A549 (cell line): Measurements from ENCODE around the gene DLGAP1.

Experiments used
- HDAC2 ChIP-seq: fragments of 200-600 bp; sonication (generic); IDR thresholded peaks from 2 replicates; pipeline ENCODE4 v1.6.1; 2016
- MYC ChIP-seq: IDR thresholded peaks from 2 replicates; pipeline ENCODE4 v1.6.1; 2012; ENCODE audit warnings: mild to moderate bottlenecking, inconsistent platforms, low read length, improper control_type of control experiment, borderline replicate concordance
- POLR2A ChIP-seq: IDR thresholded peaks from 2 replicates; pipeline ENCODE4 v1.6.1; 2012; ENCODE audit warnings: mild to moderate bottlenecking, low read length
- RNF2 ChIP-seq: fragments of 200-600 bp; sonication (generic); IDR thresholded peaks from 2 replicates; pipeline ENCODE4 v1.6.1; 2016; ENCODE audit warnings: low read depth, mild to moderate bottlenecking, antibody characterized with exemption, moderate library complexity, borderline replicate concordance
- SREBF2 ChIP-seq: fragments of 450-650 bp; IDR thresholded peaks from 2 replicates; pipeline ENCODE4 v1.6.1; 2014; ENCODE audit warnings: mild to moderate bottlenecking, moderate library complexity
- TF ChIP-seq, protein P1 (sequence below): fragments of >200 bp; sonication (Bioruptor Twin); formaldehyde crosslinking; IDR thresholded peaks from 3 replicates; pipeline ENCODE4 v1.5.1; 2016

GRCh38 chr18:3874125-3874524 lies 581.0 kb downstream of the DLGAP1 start:
- TF ChIP-seq SREBF2 (no peak), POLR2A (no peak), RNF2 (no peak), HDAC2 (no peak), MYC (no peak)
- TF ChIP-seq, protein P1, sequence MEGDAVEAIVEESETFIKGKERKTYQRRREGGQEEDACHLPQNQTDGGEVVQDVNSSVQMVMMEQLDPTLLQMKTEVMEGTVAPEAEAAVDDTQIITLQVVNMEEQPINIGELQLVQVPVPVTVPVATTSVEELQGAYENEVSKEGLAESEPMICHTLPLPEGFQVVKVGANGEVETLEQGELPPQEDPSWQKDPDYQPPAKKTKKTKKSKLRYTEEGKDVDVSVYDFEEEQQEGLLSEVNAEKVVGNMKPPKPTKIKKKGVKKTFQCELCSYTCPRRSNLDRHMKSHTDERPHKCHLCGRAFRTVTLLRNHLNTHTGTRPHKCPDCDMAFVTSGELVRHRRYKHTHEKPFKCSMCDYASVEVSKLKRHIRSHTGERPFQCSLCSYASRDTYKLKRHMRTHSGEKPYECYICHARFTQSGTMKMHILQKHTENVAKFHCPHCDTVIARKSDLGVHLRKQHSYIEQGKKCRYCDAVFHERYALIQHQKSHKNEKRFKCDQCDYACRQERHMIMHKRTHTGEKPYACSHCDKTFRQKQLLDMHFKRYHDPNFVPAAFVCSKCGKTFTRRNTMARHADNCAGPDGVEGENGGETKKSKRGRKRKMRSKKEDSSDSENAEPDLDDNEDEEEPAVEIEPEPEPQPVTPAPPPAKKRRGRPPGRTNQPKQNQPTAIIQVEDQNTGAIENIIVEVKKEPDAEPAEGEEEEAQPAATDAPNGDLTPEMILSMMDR: no peak
